Fibroblast of lung (primary cell): ENCODE data around the gene NFKBIL1. TPM values are rescaled to one million over a fixed set of nuclear protein-coding genes. Genes with fewer than 3 reads are reported as not detected.
"Not testable (repeated sequence)": the region's sequence is repeated elsewhere in the genome, so short reads cannot be mapped to it uniquely, and the experiment has no call there.

ENCODE experiments used
- DNase-seq, 2 donors: peaks; one replicate each; pipeline versions ENCODE4 v3.0.0 to v3.0.0-alpha.2; 2010; ENCODE audit warnings: low read depth in 2 of 2
- H2AFZ ChIP-seq: 2 replicates; pipeline ENCODE4 v1.5.1; 2012; ENCODE audit warnings: low read length, control low read depth, inconsistent platforms
- H3K27ac ChIP-seq: 2 replicates; pipeline ENCODE4 v1.5.1; 2011; ENCODE audit warnings: low read length, control low read depth; ENCODE audit not compliant: insufficient read depth
- H3K27me3 ChIP-seq: 2 replicates; pipeline ENCODE4 v1.5.1; 2011; ENCODE audit warnings: mild to moderate bottlenecking, low read length; ENCODE audit not compliant: control insufficient read depth, insufficient read depth
- H3K36me3 ChIP-seq: 2 replicates; pipeline ENCODE4 v1.5.1; 2011; ENCODE audit warnings: low read length; ENCODE audit not compliant: control insufficient read depth, insufficient read depth
- H3K4me1 ChIP-seq: 2 replicates; pipeline ENCODE4 v1.5.1; 2011; ENCODE audit warnings: low read length; ENCODE audit not compliant: control insufficient read depth, insufficient read depth; ENCODE audit errors: extremely low read depth
- H3K4me2 ChIP-seq: 2 replicates; pipeline ENCODE4 v1.5.1; 2011; ENCODE audit warnings: low read length, control low read depth; ENCODE audit not compliant: insufficient read depth; ENCODE audit errors: extremely low read depth
- H3K4me3 ChIP-seq, 4 experiments: fragments of 200-600 bp in 1 of 4; sonication (generic) in 1 of 4; replicated peaks in 1 of 4; 2 replicates each; pipeline ENCODE4 v1.5.1; 2011 to 2016; ENCODE audit warnings: low read length in 4 of 4, low read depth in 3 of 4, mild to moderate bottlenecking in 3 of 4, control low read depth in 2 of 4, inconsistent platforms in 1 of 4, mixed read lengths in 1 of 4; ENCODE audit not compliant: insufficient read depth in 1 of 4; ENCODE audit errors: control extremely low read depth in 1 of 4
- H3K79me2 ChIP-seq: 2 replicates; pipeline ENCODE4 v1.5.1; 2012; ENCODE audit warnings: mild to moderate bottlenecking, low read length, inconsistent platforms; ENCODE audit not compliant: control insufficient read depth, insufficient read depth
- H3K9ac ChIP-seq: 2 replicates; pipeline ENCODE4 v1.5.1; 2011; ENCODE audit warnings: mild to moderate bottlenecking, low read length, control low read depth; ENCODE audit not compliant: insufficient read depth
- H3K9me3 ChIP-seq: 2 replicates; pipeline ENCODE4 v1.5.1; 2012; ENCODE audit warnings: low read depth, low read length; ENCODE audit not compliant: control insufficient read depth, insufficient read depth
- H4K20me1 ChIP-seq: 2 replicates; pipeline ENCODE4 v1.5.1; 2011; ENCODE audit warnings: low read length; ENCODE audit not compliant: control insufficient read depth, insufficient read depth; ENCODE audit errors: extremely low read depth
- CTCF ChIP-seq, 2 donors: IDR thresholded peaks in 1 of 2; conservative IDR thresholded peaks in 1 of 2; 1 replicate in 1 of 2; 2 replicates in 1 of 2; pipeline ENCODE4 v1.5.1; 2011 to 2012; ENCODE audit warnings: low read length in 2 of 2, control low read depth in 1 of 2, inconsistent platforms in 1 of 2, low read depth in 1 of 2, mild to moderate bottlenecking in 1 of 2
- EZH2 ChIP-seq: IDR thresholded peaks from 2 replicates; pipeline ENCODE4 v1.5.1; 2012; ENCODE audit warnings: low read length, control low read depth, mild to moderate bottlenecking; ENCODE audit errors: missing control alignments
- polyA plus RNA-seq, 2 donors: library from polyadenylated mRNA; depleted of rRNA in 1 of 2; stranded (reverse) in 1 of 2; unstranded in 1 of 2; fragments of >200 nt; gene quantifications; 2 replicates each; pipeline ENCODE4 v1.2.1, GENCODE V29; 2011 to 2012; ENCODE audit warnings: missing spikeins in 1 of 2
- total RNA-seq: library from RNA; depleted of rRNA; stranded (reverse); fragments of >200 nt; gene quantifications from 2 replicates; pipeline ENCODE4 v1.2.1, GENCODE V29; 2014

NFKBIL1 gene
- total and polyA plus RNA-seq, 2 donors (not counting 1 experiment from before 2014, with no cell fraction given): 5.1 to 44.3 TPM

- Histone ChIP-seq H3K9ac (no peak overlapping the region), H3K27me3 (no peaks in the 10 kb centered on the region), H3K4me2 (no peak overlapping the region), H3K27ac (no peak overlapping the region), H3K36me3 (peaks cover 12% of the 10 kb centered on the region), H3K4me1 (no peaks in the 10 kb centered on the region), H2AFZ (no peak overlapping the region), H3K79me2 (peaks cover 41% of the 10 kb centered on the region), H3K9me3 (no peaks in the 10 kb centered on the region), H3K4me3 (no peak overlapping the region), H4K20me1 (no peaks in the 10 kb centered on the region)
- TF ChIP-seq EZH2 (no peak), CTCF (conservative IDR thresholded peaks at IDR 0.05 in 1 of 2, IDR thresholded peaks at IDR 0.05 in 1 of 2; ENCODE audit: low read depth in 1 of 2, low read length in 2 of 2) (no peak)
- DNase-seq: no peak
These were observed 44.8 kb upstream of the NFKBIL1 start for GRCh38 chr6:31502586-31502985.

GRCh38 chr6:31509036-31509435 lies 38.4 kb upstream of the NFKBIL1 start:
- H4K20me1 ChIP-seq, H2AFZ ChIP-seq, H3K9me3 ChIP-seq, H3K27me3 ChIP-seq, H3K4me1 ChIP-seq, DNase-seq, H3K4me2 ChIP-seq, H3K27ac ChIP-seq, H3K79me2 ChIP-seq, H3K9ac ChIP-seq, H3K4me3 ChIP-seq: not testable (repeated sequence)
- H3K36me3 ChIP-seq: peaks cover 24% of the 10 kb centered on the region

GRCh38 chr6:31510007-31510406 lies 37.4 kb upstream of the NFKBIL1 start:
- Histone ChIP-seq H3K4me3 (no peak overlapping the region), H3K9me3 (no peaks in the 10 kb centered on the region), H4K20me1 (no peaks in the 10 kb centered on the region), H3K27ac (no peak overlapping the region), H3K4me2 (no peak overlapping the region), H3K36me3 (peaks cover 24% of the 10 kb centered on the region), H3K27me3 (no peaks in the 10 kb centered on the region), H3K79me2 (peaks cover 2% of the 10 kb centered on the region), H3K9ac (no peak overlapping the region), H3K4me1 (peaks cover 5% of the 10 kb centered on the region), H2AFZ (no peak overlapping the region)
- DNase-seq: no peak
- TF ChIP-seq EZH2 (no peak), CTCF (conservative IDR thresholded peaks at IDR 0.05 in 1 of 2, IDR thresholded peaks at IDR 0.05 in 1 of 2; ENCODE audit: low read depth in 1 of 2, low read length in 2 of 2) (no peak)
